PC-3 (cell line): ENCODE measurements around the gene PLPPR1. TPM values are rescaled to one million over a fixed set of nuclear protein-coding genes. Genes with fewer than 3 reads are reported as not detected.

Experiments used
- ATAC-seq: fragments of 200-7000 bp; cut with Tn5 transposase; 2 replicates; pipeline ENCODE4 v1.9.1; 2020; ENCODE audit warnings: mild to moderate bottlenecking, moderate library complexity
- BruUV-seq: library from RNA; stranded (reverse); fragments of 400-500 nt; replicated peaks from 2 replicates; lab custom pipeline; 2021; lab: Mats Ljungman, UMichigan
- CTCF ChIA-PET: fragments of 300-600 bp; sonication (Branson Sonifier 250); formaldehyde crosslinking; loops from one replicate; lab custom pipeline; 2022; ENCODE audit warnings: antibody characterized with exemption; lab: Charles Lee
- POLR2A ChIA-PET: fragments of 300-600 bp; sonication (Branson Sonifier 250); formaldehyde crosslinking; loops from one replicate; lab custom pipeline; 2022; ENCODE audit warnings: antibody characterized with exemption; ENCODE audit not compliant: unreplicated experiment; lab: Charles Lee
- DNase-seq: peaks from one replicate; pipeline ENCODE4 v3.0.0-alpha.2; 2015
- H2AFZ ChIP-seq: fragments of 300-600 bp; sonication (generic); 2 replicates; pipeline ENCODE4 v1.6.0; 2016; ENCODE audit warnings: antibody characterized with exemption, low read length
- H3F3A ChIP-seq: fragments of 300-600 bp; sonication (generic); one replicate; pipeline ENCODE4 v1.6.0; 2017; ENCODE audit warnings: antibody characterized with exemption, low read length, control low read depth, mild to moderate bottlenecking; ENCODE audit not compliant: unreplicated experiment
- H3K27ac ChIP-seq: fragments of 300-600 bp; sonication (generic); 2 replicates; pipeline ENCODE4 v1.5.1; 2016; ENCODE audit warnings: mild to moderate bottlenecking, low read length
- H3K27me3 ChIP-seq: fragments of 300-600 bp; sonication (generic); 2 replicates; pipeline ENCODE4 v1.6.1; 2016; ENCODE audit warnings: low read length, mixed read lengths
- H3K36me3 ChIP-seq: fragments of 300-600 bp; sonication (generic); 2 replicates; pipeline ENCODE4 v1.6.1; 2016; ENCODE audit warnings: low read depth, mixed run types, low read length, mixed read lengths
- H3K4me1 ChIP-seq: fragments of 300-600 bp; sonication (generic); 2 replicates; pipeline ENCODE4 v1.5.1; 2016; ENCODE audit warnings: low read length; ENCODE audit not compliant: insufficient read depth
- H3K4me2 ChIP-seq: fragments of 300-600 bp; sonication (generic); 2 replicates; pipeline ENCODE4 v1.6.0; 2016; ENCODE audit warnings: low read length
- H3K4me3 ChIP-seq: fragments of 300-600 bp; sonication (generic); 2 replicates; pipeline ENCODE4 v1.5.1; 2016; ENCODE audit warnings: mild to moderate bottlenecking, low read length, mixed read lengths
- H3K79me2 ChIP-seq: fragments of 300-600 bp; sonication (generic); 2 replicates; pipeline ENCODE4 v1.6.1; 2017; ENCODE audit warnings: low read length, mixed read lengths
- H3K9ac ChIP-seq: fragments of 300-600 bp; sonication (generic); 2 replicates; pipeline ENCODE4 v1.6.0; 2016; ENCODE audit warnings: mild to moderate bottlenecking, low read length
- H3K9me2 ChIP-seq: fragments of 300-600 bp; sonication (generic); replicated peaks from 2 replicates; pipeline ENCODE4 v1.6.1; 2016; ENCODE audit warnings: mixed run types, low read length, mixed read lengths
- H3K9me3 ChIP-seq: fragments of 300-600 bp; sonication (generic); 2 replicates; pipeline ENCODE4 v1.6.1; 2016; ENCODE audit warnings: low read length, mixed read lengths
- H4K20me1 ChIP-seq: fragments of 300-600 bp; sonication (generic); 2 replicates; pipeline ENCODE4 v1.6.1; 2016; ENCODE audit warnings: low read length, mixed read lengths
- CTCF ChIP-seq: fragments of 300-600 bp; sonication (generic); conservative IDR thresholded peaks from 2 replicates; pipeline ENCODE4 v1.5.1; 2017; ENCODE audit warnings: antibody characterized with exemption, low read depth, mild to moderate bottlenecking, low read length
- EZH2 ChIP-seq: fragments of 300-600 bp; sonication (generic); IDR thresholded peaks from one replicate; pipeline ENCODE4 v1.6.1; 2017; ENCODE audit warnings: antibody characterized with exemption, mild to moderate bottlenecking, low read length; ENCODE audit not compliant: unreplicated experiment
- EZH2phosphoT487 ChIP-seq: fragments of 300-600 bp; sonication (generic); IDR thresholded peaks from 2 replicates; pipeline ENCODE4 v1.6.1; 2018; ENCODE audit warnings: mild to moderate bottlenecking, antibody characterized with exemption, low read length, borderline replicate concordance
- intact Hi-C: fragments of 100-400 bp; cut with micrococcal nuclease; formaldehyde crosslinking; loops from 2 replicates; pipeline ENCODE4 v1.9.0; 2023
- total RNA-seq: library from RNA; depleted of rRNA; stranded (reverse); fragments of >200 nt; gene quantifications from 2 replicates; pipeline ENCODE4 v1.2.3, GENCODE V29; 2014

PLPPR1 gene
- total RNA-seq, 1 experiment from 2014 or later: not detected

- Histone ChIP-seq H3K4me3 (no peak overlapping the region), H3K4me1 (no peaks in the 10 kb centered on the region), H3K9me2 (no peaks in the 10 kb centered on the region), H3K9me3 (no peaks in the 10 kb centered on the region), H2AFZ (no peak overlapping the region), H3K36me3 (no peaks in the 10 kb centered on the region), H4K20me1 (no peaks in the 10 kb centered on the region), H3K9ac (no peak overlapping the region), H3K27ac (no peak overlapping the region), H3K79me2 (no peaks in the 10 kb centered on the region), H3F3A (no peaks in the 10 kb centered on the region), H3K4me2 (no peak overlapping the region), H3K27me3 (no peaks in the 10 kb centered on the region)
- intact Hi-C loops: no loop called here
- BruUV-seq: no TSS peak
- POLR2A ChIA-PET: no interaction called here
- CTCF ChIA-PET: no interaction called here
- TF ChIP-seq EZH2: no peak
- TF ChIP-seq CTCF: no peak
- no peak for TF ChIP-seq EZH2phosphoT487
- DNase-seq (no peak), ATAC-seq (no peak)
These were observed 118.0 kb downstream of the PLPPR1 start for GRCh38 chr9:101146508-101146907.

DNA sequence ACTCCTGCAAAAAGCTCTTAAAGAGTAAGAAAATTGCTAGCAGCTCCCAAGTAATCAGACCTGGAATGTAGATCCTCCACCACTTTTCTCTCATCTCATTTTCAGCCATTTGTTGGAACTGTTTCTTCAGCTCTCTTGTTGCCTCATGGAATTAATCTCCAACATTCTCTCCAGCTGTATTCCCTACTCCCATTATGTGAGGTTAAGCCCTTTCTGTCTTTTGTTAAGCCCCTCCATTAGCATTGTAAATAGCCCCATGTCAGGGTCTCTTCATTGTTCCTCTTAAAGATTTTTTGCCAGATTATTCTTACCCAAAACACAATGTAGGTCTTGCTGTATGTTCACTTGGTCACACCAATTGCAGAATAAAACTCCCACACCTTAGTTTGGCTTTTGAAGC is 119.8 kb downstream of the PLPPR1 start:
- no TSS peak for BruUV-seq
- no peak overlapping the region for H3K4me3 ChIP-seq
- intact Hi-C loops: no loop called here
- H3K36me3 ChIP-seq: no peaks in the 10 kb centered on the region
- H3K4me1 ChIP-seq: no peaks in the 10 kb centered on the region
- H3K79me2 ChIP-seq: no peaks in the 10 kb centered on the region
- H3K27ac ChIP-seq: no peak overlapping the region
- H3K4me2 ChIP-seq: no peak overlapping the region
- no peaks in the 10 kb centered on the region for H3F3A ChIP-seq
- ATAC-seq (no peak), DNase-seq (no peak)
- ChIA-PET CTCF (no interaction called here), POLR2A (no interaction called here)
- no peak overlapping the region for H2AFZ ChIP-seq
- no peaks in the 10 kb centered on the region for H3K9me2 ChIP-seq
- no peaks in the 10 kb centered on the region for H4K20me1 ChIP-seq
- H3K27me3 ChIP-seq: no peaks in the 10 kb centered on the region
- TF ChIP-seq EZH2phosphoT487 (no peak), EZH2 (no peak), CTCF (no peak)
- H3K9me3 ChIP-seq: no peaks in the 10 kb centered on the region
- H3K9ac ChIP-seq: no peak overlapping the region

DNA sequence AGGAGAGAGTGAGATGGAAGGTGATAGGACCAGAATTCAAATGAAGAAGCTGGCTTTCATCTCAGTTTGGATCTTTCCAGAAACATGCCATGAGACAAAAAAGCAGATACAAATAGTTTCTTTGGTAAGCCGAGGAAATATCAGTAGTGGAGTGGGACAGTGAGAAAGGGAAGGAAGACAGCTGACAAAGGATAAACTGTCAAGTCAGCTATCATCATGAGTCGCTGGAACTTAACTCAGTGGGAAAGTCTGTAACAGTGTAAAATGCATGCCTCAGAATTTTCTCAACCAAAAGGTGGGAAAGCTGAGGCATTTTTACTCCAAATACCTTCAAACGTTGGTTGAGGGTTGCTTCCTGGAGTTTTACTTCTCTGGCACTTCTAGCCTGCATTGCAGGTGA is 129.8 kb downstream of the PLPPR1 start:
- no TSS peak for BruUV-seq
- Histone ChIP-seq H3K9me2 (no peaks in the 10 kb centered on the region), H3K36me3 (no peaks in the 10 kb centered on the region), H3K4me1 (no peaks in the 10 kb centered on the region), H3F3A (no peaks in the 10 kb centered on the region), H3K4me2 (no peak overlapping the region), H3K27me3 (no peaks in the 10 kb centered on the region), H3K4me3 (no peak overlapping the region), H3K79me2 (no peaks in the 10 kb centered on the region), H3K9me3 (no peaks in the 10 kb centered on the region), H3K9ac (no peak overlapping the region), H4K20me1 (no peaks in the 10 kb centered on the region), H2AFZ (no peak overlapping the region), H3K27ac (no peak overlapping the region)
- ATAC-seq (no peak), DNase-seq (no peak)
- POLR2A ChIA-PET: no interaction called here
- TF ChIP-seq EZH2phosphoT487 (no peak), EZH2 (no peak), CTCF (no peak)
- CTCF ChIA-PET: no interaction called here
- intact Hi-C loops: no loop called here
